ENCODE measurements around the gene RNPEP.
A peak's percentile ranks its signal among the peaks of the same experiment; 100 is the strongest.
"Not testable (repeated sequence)": the region's sequence is repeated elsewhere in the genome, so short reads cannot be mapped to it uniquely, and the experiment has no call there.

Gene RNPEP

GRCh38 chr1:201962382-201962781 is 20.1 kb upstream of the RNPEP start:
- not testable (repeated sequence) for DNase-seq

GRCh38 chr1:201964261-201964660 is 18.2 kb upstream of the RNPEP start:
- no peak for DNase-seq

GRCh38 chr1:201966171-201966570 is 16.3 kb upstream of the RNPEP start:
- DNase-seq = no peak

GRCh38 chr1:201968202-201968925 is 14.1 kb upstream of the RNPEP start:
- DNase-seq = no peak

GRCh38 chr1:201970334-201971159 is 11.9 kb upstream of the RNPEP start:
- no peak for DNase-seq

- peak; percentile 87 for DNase-seq
These were observed 296 bp upstream of the RNPEP start for GRCh38 chr1:201982082-201982622.

- DNase-seq = no peak
These were observed 945 bp downstream of the RNPEP start for GRCh38 chr1:201983380-201983805.

GRCh38 chr1:201984446-201984845 is 2.0 kb downstream of the RNPEP start:
- no peak for DNase-seq

- DNase-seq = no peak
These were observed 2.9 kb downstream of the RNPEP start for GRCh38 chr1:201985355-201985754.

- no peak for DNase-seq
These were observed 6.2 kb downstream of the RNPEP start for GRCh38 chr1:201988601-201989000.

GRCh38 chr1:201989354-201990128 is 7.1 kb downstream of the RNPEP start:
- no peak for DNase-seq

- DNase-seq = no peak
These were observed 8.0 kb downstream of the RNPEP start for GRCh38 chr1:201990427-201990826.

GRCh38 chr1:201999625-202000238 is 17.3 kb downstream of the RNPEP start:
- no peak for DNase-seq

GRCh38 chr1:202002507-202002906 is 20.1 kb downstream of the RNPEP start:
- DNase-seq = no peak

- DNase-seq = no peak
These were observed 22.3 kb downstream of the RNPEP start for GRCh38 chr1:202004711-202005110.

- no peak for DNase-seq
These were observed 23.5 kb downstream of the RNPEP start for GRCh38 chr1:202005958-202006357.

- no peak for DNase-seq
These were observed 24.9 kb downstream of the RNPEP start for GRCh38 chr1:202007304-202007703.

GRCh38 chr1:202007805-202008489 is 25.5 kb downstream of the RNPEP start:
- DNase-seq = no peak

GRCh38 chr1:202009326-202010179 is 27.1 kb downstream of the RNPEP start:
- peak; percentile 87 for DNase-seq

- no peak for DNase-seq
These were observed 27.9 kb downstream of the RNPEP start, which contains the start of gene ELF3 for GRCh38 chr1:202010180-202011015. Gene ELF3 (plus strand): TSS chr1:202010587. CDS start chr1:202011137, 550 bp downstream.
